AG09319 (cell line): Measurements from ENCODE around the gene C2CD2L.
"Not testable (repeated sequence)": the region's sequence is repeated elsewhere in the genome, so short reads cannot be mapped to it uniquely, and the experiment has no call there.

Source experiments
- DNase-seq: peaks from one replicate; pipeline ENCODE4 v3.0.0-alpha.2; 2010; ENCODE audit warnings: low read depth; ENCODE audit errors: extremely low read depth
- TF ChIP-seq, protein P1 (sequence below): IDR thresholded peaks from 2 replicates; pipeline ENCODE4 v1.5.1; 2011; ENCODE audit warnings: low read depth, mild to moderate bottlenecking, inconsistent platforms, low read length, moderate library complexity

The C2CD2L gene

DNA sequence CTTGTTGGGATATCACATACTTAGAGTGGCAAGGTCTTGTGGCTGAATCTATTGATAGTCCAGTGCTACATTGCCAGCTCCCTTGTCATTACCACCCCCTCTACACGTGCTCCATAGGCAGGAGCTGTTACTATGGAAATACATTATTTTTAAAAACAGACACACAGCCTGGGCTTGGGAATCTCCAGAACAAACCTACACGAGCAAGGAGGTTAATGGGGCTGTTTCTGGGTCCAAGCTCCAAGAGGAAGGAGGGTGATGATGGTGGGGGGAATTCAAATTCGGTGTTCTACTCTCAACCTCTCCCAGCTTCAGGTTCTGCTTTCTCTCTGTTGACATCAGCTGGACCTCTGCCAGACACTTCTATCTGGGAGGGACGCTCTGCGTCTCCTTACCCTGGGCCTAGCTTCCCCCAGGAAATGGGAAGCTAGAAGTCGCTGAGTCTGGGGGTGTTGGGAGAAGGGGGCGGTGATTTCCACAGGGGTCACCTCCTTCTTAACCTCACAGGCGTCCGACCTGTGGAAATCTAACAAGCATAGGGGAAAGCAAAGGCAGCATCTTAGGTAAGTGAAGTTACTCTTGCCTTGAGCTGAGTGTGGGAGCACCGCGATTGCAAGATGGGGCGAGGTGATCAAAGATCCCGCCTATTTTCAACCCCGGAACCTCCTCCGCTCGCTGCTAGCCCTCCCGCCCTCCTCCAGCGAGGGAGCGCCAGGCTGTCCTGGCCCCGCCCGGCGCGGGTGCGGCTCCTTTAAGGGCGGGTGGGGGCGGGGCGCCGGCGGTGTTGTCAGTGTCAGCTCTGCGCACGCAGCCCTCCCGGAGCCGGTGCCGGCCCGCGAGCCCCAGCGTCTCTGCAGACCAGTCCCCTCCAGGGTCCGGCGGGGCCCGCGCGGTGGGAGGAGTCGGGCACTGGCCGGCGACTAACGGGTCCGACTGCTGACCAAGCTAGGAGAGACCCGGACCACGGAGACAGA lies at the start of gene C2CD2L:
Gene C2CD2L (plus strand): TSS at position 781 of the 974 bp plus-strand sequence. CDS start 398 bp downstream, outside the sequence.
- TF ChIP-seq, protein P1, sequence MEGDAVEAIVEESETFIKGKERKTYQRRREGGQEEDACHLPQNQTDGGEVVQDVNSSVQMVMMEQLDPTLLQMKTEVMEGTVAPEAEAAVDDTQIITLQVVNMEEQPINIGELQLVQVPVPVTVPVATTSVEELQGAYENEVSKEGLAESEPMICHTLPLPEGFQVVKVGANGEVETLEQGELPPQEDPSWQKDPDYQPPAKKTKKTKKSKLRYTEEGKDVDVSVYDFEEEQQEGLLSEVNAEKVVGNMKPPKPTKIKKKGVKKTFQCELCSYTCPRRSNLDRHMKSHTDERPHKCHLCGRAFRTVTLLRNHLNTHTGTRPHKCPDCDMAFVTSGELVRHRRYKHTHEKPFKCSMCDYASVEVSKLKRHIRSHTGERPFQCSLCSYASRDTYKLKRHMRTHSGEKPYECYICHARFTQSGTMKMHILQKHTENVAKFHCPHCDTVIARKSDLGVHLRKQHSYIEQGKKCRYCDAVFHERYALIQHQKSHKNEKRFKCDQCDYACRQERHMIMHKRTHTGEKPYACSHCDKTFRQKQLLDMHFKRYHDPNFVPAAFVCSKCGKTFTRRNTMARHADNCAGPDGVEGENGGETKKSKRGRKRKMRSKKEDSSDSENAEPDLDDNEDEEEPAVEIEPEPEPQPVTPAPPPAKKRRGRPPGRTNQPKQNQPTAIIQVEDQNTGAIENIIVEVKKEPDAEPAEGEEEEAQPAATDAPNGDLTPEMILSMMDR: no peak
- DNase-seq: peak; percentile 71

- DNase-seq: not testable (repeated sequence)
These were observed 48.0 kb upstream of the C2CD2L start for GRCh38 chr11:119059128-119059527.

- DNase-seq: no peak
These were observed 45.9 kb upstream of the C2CD2L start for GRCh38 chr11:119061256-119061655.

GRCh38 chr11:119062779-119063178 lies 44.4 kb upstream of the C2CD2L start:
- no peak for DNase-seq
- TF ChIP-seq, protein P1: no peak

More at GRCh38 chr11:119061256-119061655, 45.9 kb upstream of the C2CD2L start:
- TF ChIP-seq, protein P1: no peak

GRCh38 chr11:119065369-119065768 lies 41.8 kb upstream of the C2CD2L start:
- DNase-seq: no peak
- TF ChIP-seq, protein P1: peak; percentile 37

- DNase-seq: peak; percentile 87
- TF ChIP-seq, protein P1: no peak
These were observed 39.5 kb upstream of the C2CD2L start, which contains the start of gene VPS11 for GRCh38 chr11:119067371-119068222. Gene VPS11 (plus strand): TSS chr11:119067818. CDS start chr11:119067824, 6 bp downstream.

- no peak for DNase-seq
- TF ChIP-seq, protein P1: no peak
These were observed 29.3 kb upstream of the C2CD2L start for GRCh38 chr11:119077839-119078238.
